ENCODE data around the gene RNF103.
A peak's percentile ranks its signal among the peaks of the same experiment; 100 is the strongest.

RNF103 gene

DNA sequence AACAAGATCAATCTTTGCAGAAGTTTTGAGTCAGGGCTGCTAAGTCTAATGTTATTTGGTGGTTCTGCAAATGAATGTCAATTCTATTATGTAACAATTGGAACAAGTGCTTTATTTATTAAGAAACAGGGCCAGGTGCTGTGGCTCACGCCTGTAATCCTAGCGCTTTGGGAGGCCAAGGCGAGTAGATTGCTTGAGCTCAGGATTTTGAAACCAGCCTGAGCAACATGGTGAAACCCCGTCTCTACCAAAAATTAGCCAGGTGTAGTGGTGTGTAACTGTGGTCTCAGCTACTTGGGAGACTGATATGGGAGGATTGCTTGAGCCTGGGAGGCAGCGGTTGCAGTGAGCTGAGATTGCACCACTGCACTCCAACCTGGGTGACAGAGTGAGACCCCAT, 13.2 kb upstream of the RNF103 start:
- no peaks in the 10 kb centered on the region for H3K4me1 Mint-ChIP-seq (ENCODE audit: low read depth)
- peaks cover 18% of the 10 kb centered on the region for H3K27me3 Mint-ChIP-seq (ENCODE audit: low read depth)
- H3K36me3 Mint-ChIP-seq (ENCODE audit: low read depth) = no peaks in the 10 kb centered on the region
- peaks cover 8% of the 10 kb centered on the region for H3K9me3 Mint-ChIP-seq
- H3K27ac Mint-ChIP-seq = no peak overlapping the region
- no peak overlapping the region for H3K4me3 Mint-ChIP-seq

- no peaks in the 10 kb centered on the region for H3K36me3 Mint-ChIP-seq (ENCODE audit: low read depth)
- H3K27me3 Mint-ChIP-seq (ENCODE audit: low read depth) = peaks cover 13% of the 10 kb centered on the region
- H3K27ac Mint-ChIP-seq = no peak overlapping the region
Measured at GRCh38 chr2:86634352-86634751, 10.7 kb upstream of the RNF103 start.

DNA sequence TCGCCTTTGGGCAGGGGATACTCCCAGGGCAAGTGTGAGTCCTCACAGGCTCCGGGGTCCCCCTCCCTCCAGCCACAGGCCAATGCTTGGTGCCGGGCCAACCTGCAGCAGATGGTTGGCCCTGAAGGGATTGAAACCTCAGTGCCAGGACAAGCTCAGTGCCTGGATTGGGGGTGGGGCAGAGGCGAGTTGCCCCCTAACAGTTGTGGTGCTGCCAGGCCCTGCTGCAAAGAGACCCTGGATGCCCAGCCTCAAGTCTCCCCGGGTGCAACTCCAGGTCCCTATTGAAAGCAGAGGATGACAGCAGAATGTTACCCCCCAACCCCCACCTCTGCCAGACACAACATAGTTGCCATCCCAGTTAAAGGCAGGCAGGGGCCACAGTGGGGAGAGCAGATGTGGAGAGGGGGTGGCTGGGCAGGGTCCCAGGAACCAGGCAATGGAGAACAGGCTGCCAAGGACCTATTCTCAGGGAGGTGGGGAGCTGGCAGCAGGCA, 9.5 kb upstream of the RNF103 start:
- Mint-ChIP-seq H3K4me3 (no peak overlapping the region), H3K36me3 (ENCODE audit: low read depth) (no peaks in the 10 kb centered on the region), H3K27ac (no peak overlapping the region), H3K27me3 (ENCODE audit: low read depth) (peaks cover 18% of the 10 kb centered on the region), H3K4me1 (ENCODE audit: low read depth) (no peaks in the 10 kb centered on the region), H3K9me3 (no peaks in the 10 kb centered on the region)

More at GRCh38 chr2:86634352-86634751, 10.7 kb upstream of the RNF103 start:
- Mint-ChIP-seq H3K9me3 (peaks cover under 1% of the 10 kb centered on the region), H3K4me3 (no peak overlapping the region), H3K4me1 (ENCODE audit: low read depth) (no peaks in the 10 kb centered on the region)

DNA sequence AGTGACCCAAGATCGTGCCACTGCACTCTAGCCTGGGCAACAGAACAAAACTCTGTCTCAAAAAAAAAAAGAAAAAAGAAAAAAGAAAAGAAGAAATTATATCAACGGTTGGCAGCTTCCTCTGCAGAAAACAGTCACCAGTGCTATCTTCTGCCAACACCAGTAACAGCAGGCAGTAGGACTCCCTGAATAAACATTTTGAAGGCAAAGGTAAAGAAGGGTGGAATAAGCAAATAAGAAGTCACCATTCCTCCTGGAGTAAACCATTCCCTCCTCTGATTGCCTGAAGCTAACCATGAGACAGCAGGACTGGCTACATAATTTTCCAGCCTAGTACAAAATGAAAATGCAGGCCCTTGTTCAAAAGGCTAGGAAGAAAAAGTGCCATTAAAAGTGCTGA, 9.0 kb upstream of the RNF103 start:
- H3K36me3 Mint-ChIP-seq (ENCODE audit: low read depth) = no peaks in the 10 kb centered on the region
- H3K27ac Mint-ChIP-seq = no peak overlapping the region
- no peaks in the 10 kb centered on the region for H3K9me3 Mint-ChIP-seq
- peaks cover 21% of the 10 kb centered on the region for H3K27me3 Mint-ChIP-seq (ENCODE audit: low read depth)
- H3K4me1 Mint-ChIP-seq (ENCODE audit: low read depth) = no peaks in the 10 kb centered on the region
- H3K4me3 Mint-ChIP-seq = no peak overlapping the region

DNA sequence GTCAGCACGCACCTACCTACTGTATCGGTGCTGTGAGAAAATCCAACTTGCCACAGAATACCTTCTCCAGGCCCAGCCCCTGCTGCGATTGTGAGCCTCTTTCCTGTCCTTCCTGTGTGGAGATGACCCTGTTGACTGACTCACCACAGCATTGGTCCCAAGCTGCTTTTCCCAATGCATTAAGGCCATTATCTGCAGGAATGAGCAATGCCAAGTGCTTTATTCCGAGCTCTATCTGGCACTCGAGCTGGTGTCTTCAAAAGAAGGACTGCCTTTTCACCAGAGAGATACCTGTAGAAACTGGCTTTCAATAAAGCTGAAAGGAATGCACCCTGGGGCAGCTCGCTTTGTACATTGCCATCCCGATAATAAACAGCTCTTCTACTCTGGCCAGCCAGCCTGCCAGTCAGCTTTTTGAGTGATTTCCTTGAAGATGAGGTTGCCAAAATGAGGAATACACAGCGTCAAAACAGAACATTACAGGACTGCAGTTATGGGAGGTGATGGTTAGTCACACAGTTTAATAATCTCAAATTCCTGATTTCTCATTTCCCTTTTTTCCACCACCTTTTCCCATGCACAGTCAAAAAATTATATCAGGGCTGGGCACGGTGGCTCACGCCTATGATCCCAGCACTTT, 8.3 kb upstream of the RNF103 start:
- Mint-ChIP-seq H3K4me3 (no peak overlapping the region), H3K4me1 (ENCODE audit: low read depth) (no peaks in the 10 kb centered on the region), H3K27me3 (ENCODE audit: low read depth) (peaks cover 27% of the 10 kb centered on the region), H3K9me3 (no peaks in the 10 kb centered on the region), H3K36me3 (ENCODE audit: low read depth) (no peaks in the 10 kb centered on the region), H3K27ac (no peak overlapping the region)

DNA sequence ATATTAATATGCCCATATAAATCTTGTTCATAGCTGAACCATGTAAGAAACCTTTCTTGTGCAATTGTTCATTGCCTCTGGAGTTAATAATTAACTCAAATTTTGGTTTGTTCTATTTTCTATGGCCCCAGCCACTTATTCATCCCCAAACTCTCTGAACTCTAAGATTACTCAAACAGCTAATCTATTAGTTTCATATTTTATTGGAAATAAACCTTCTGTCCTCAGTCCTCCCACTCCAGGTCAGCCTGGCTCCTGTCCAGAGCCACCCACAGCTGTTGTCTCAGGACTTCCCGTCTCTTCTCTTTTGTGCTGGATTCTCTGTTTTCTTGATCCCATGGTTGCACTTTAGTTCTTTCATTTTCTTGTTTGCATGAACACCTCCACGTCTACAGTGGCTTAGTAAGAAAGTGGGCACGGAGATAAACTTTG, 4.4 kb upstream of the RNF103 start:
- H3K4me3 Mint-ChIP-seq = no peak overlapping the region
- H3K36me3 Mint-ChIP-seq (ENCODE audit: low read depth) = peaks cover 2% of the 10 kb centered on the region
- H3K27ac Mint-ChIP-seq = no peak overlapping the region
- peaks cover 7% of the 10 kb centered on the region for H3K4me1 Mint-ChIP-seq (ENCODE audit: low read depth)
- peaks cover 36% of the 10 kb centered on the region for H3K27me3 Mint-ChIP-seq (ENCODE audit: low read depth)
- no peaks in the 10 kb centered on the region for H3K9me3 Mint-ChIP-seq

- Mint-ChIP-seq H3K27me3 (ENCODE audit: low read depth) (peaks cover 36% of the 10 kb centered on the region), H3K27ac (no peak overlapping the region), H3K4me3 (no peak overlapping the region), H3K9me3 (no peaks in the 10 kb centered on the region), H3K36me3 (ENCODE audit: low read depth) (peaks cover 2% of the 10 kb centered on the region), H3K4me1 (ENCODE audit: low read depth) (peaks cover 7% of the 10 kb centered on the region)
Measured at GRCh38 chr2:86627550-86627949, 3.9 kb upstream of the RNF103 start.

DNA sequence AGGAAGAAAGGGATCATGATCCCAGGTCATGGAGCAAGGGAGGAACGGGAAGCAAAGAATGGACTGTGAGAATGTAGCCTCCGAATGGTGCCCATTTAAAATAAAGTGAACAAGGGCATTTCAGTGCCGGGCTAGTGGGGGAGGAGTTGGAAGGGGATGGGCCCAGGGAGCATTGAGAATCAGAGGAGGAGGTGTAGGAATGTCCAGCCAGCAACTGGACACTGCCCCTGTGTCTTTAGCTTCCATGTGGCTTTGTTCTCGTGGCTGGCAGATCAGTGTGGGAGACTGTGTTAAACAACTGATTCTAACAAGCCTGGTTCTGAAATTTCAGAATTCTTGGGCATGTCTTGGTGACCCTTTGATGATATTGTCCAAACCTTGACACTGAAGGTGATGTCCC, 1.4 kb upstream of the RNF103 start:
- Mint-ChIP-seq H3K36me3 (ENCODE audit: low read depth) (peaks cover 6% of the 10 kb centered on the region), H3K4me1 (ENCODE audit: low read depth) (peaks cover 23% of the 10 kb centered on the region), H3K9me3 (no peaks in the 10 kb centered on the region), H3K27me3 (ENCODE audit: low read depth) (peaks cover 36% of the 10 kb centered on the region), H3K27ac (peak overlapping the region; percentile 20), H3K4me3 (no peak overlapping the region)

DNA sequence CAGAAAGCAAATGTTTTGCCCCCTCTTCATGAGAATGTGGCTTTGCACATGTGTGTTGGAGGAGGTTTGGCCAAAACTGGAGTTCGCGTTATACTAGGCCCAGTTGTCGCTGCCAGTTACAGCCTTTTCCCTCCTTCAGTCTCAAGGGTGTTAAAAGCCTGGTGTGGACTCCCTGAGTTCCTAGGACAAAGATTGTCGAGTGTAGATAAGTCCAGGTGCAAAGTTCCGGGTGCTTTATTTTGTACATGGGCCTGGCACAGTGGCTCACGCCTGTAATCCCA, 542 bp upstream of the RNF103 start:
- H3K27ac Mint-ChIP-seq = peak overlapping the region; percentile 79
- H3K36me3 Mint-ChIP-seq (ENCODE audit: low read depth) = peaks cover 12% of the 10 kb centered on the region
- peaks cover 24% of the 10 kb centered on the region for H3K4me1 Mint-ChIP-seq (ENCODE audit: low read depth)
- no peaks in the 10 kb centered on the region for H3K9me3 Mint-ChIP-seq
- peak overlapping the region; percentile 74 for H3K4me3 Mint-ChIP-seq
- peaks cover 32% of the 10 kb centered on the region for H3K27me3 Mint-ChIP-seq (ENCODE audit: low read depth)

GRCh38 chr2:86623043-86623493, 597 bp downstream of the RNF103 start:
- H3K4me1 Mint-ChIP-seq (ENCODE audit: low read depth) = peaks cover 34% of the 10 kb centered on the region
- H3K27ac Mint-ChIP-seq = peak overlapping the region; percentile 98
- H3K9me3 Mint-ChIP-seq = no peaks in the 10 kb centered on the region
- peaks cover 22% of the 10 kb centered on the region for H3K27me3 Mint-ChIP-seq (ENCODE audit: low read depth)
- H3K36me3 Mint-ChIP-seq (ENCODE audit: low read depth) = peaks cover 18% of the 10 kb centered on the region
- peak overlapping the region; percentile 94 for H3K4me3 Mint-ChIP-seq

DNA sequence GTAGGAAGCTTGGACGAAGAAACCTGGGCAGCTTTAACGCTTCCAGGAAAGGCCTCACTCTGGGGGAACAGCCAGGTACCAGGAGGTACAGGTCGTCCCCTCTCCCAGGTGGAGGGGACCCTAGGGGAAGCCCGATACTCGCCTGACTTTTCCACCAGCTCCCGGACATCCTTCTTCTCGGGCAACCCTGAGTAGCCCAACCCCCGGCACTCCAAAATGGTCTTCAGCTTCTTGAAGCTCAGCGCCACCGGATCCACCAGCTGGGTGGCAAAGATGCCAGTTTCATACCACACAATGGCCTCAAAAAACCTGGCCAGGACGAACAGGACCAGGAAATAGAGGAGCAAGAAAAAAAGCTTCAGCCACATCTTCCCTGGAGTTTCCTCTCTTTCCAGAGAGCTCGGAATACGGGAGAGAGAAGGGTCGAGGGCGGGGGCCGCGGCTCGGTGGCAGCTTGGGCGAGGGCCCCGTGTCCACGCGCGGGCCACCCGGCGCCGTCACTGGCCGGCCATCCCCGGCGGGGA, 1.1 kb downstream of the RNF103 start:
- H3K9me3 Mint-ChIP-seq = no peaks in the 10 kb centered on the region
- peaks cover 19% of the 10 kb centered on the region for H3K27me3 Mint-ChIP-seq (ENCODE audit: low read depth)
- peaks cover 35% of the 10 kb centered on the region for H3K4me1 Mint-ChIP-seq (ENCODE audit: low read depth)
- H3K27ac Mint-ChIP-seq = peak overlapping the region; percentile 98
- H3K36me3 Mint-ChIP-seq (ENCODE audit: low read depth) = peaks cover 18% of the 10 kb centered on the region
- H3K4me3 Mint-ChIP-seq = peak overlapping the region; percentile 94

GRCh38 chr2:86621280-86621943, 2.3 kb downstream of the RNF103 start:
- Mint-ChIP-seq H3K9me3 (no peaks in the 10 kb centered on the region), H3K36me3 (ENCODE audit: low read depth) (peaks cover 25% of the 10 kb centered on the region), H3K4me3 (peak overlapping the region; percentile 94), H3K27me3 (ENCODE audit: low read depth) (peaks cover 13% of the 10 kb centered on the region), H3K27ac (peak overlapping the region; percentile 77), H3K4me1 (ENCODE audit: low read depth) (peaks cover 35% of the 10 kb centered on the region)

DNA sequence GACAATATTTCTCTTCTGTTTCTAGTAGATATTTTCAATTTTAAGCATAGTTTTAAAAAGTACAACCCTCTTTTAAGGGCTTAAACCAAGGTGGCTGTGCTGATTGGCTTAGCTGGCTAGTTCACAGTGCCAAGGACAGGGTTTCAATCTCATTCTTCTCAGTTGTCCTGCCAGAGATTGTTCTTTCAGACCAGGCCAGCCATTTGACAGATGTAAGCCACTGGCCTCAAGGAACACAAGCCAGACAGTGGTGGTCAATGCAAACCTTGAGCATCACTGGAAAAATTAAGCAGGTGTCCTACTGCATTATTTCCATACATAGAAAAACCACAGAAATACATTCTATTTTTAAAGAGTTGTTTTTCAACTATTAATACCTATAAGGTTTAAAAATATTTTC, 5.9 kb downstream of the RNF103 start:
- Mint-ChIP-seq H3K27ac (no peak overlapping the region), H3K27me3 (ENCODE audit: low read depth) (no peaks in the 10 kb centered on the region), H3K4me3 (no peak overlapping the region), H3K9me3 (no peaks in the 10 kb centered on the region), H3K4me1 (ENCODE audit: low read depth) (peaks cover 39% of the 10 kb centered on the region), H3K36me3 (ENCODE audit: low read depth) (peaks cover 39% of the 10 kb centered on the region)

DNA sequence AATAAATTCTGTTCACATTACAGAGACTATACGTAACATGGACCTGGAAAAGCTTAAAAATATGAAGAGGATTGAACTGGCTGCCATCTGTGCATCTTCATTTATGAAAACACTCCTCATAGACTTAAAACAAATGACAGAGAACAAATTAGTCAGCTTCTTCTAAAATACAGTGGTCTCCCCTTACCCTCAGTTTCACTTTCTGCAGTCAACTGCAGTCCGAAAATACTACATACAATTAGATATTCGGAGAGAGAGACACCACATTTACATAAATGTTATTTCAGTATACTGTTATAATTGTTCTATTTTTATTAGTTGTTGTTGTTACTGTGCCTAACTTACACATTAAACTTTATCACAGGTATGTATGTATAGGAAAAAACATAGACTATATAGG, 6.5 kb downstream of the RNF103 start:
- H3K4me3 Mint-ChIP-seq = no peak overlapping the region
- no peaks in the 10 kb centered on the region for H3K27me3 Mint-ChIP-seq (ENCODE audit: low read depth)
- no peak overlapping the region for H3K27ac Mint-ChIP-seq
- peaks cover 39% of the 10 kb centered on the region for H3K4me1 Mint-ChIP-seq (ENCODE audit: low read depth)
- H3K9me3 Mint-ChIP-seq = no peaks in the 10 kb centered on the region
- H3K36me3 Mint-ChIP-seq (ENCODE audit: low read depth) = peaks cover 39% of the 10 kb centered on the region

- Mint-ChIP-seq H3K27me3 (ENCODE audit: low read depth) (no peaks in the 10 kb centered on the region), H3K36me3 (ENCODE audit: low read depth) (peaks cover 42% of the 10 kb centered on the region), H3K4me3 (no peak overlapping the region), H3K9me3 (no peaks in the 10 kb centered on the region), H3K4me1 (ENCODE audit: low read depth) (peaks cover 37% of the 10 kb centered on the region), H3K27ac (no peak overlapping the region)
Measured at GRCh38 chr2:86616502-86616901, 7.2 kb downstream of the RNF103 start.

Measured in T-helper 1 cell treated with Interleukin-12 subunit alpha and Interleukin-12 subunit beta and Interleukin-4 antibody, amounts not matched to agents 30 μg/mL and 1 μg/mL, for 36 hours (primary cell).